Suprapubic skin (tissue), 3 donors: Measurements from ENCODE around the gene TGM6.

Experiments used
- CTCF ChIP-seq, 2 donors: fragments of 200-600 bp in 1 of 2; fragments of 450-650 bp in 1 of 2; sonication (generic) in 1 of 2; IDR thresholded peaks; one replicate each; pipeline ENCODE4 v1.5.1; 2016 to 2019; ENCODE audit warnings: antibody characterized with exemption in 2 of 2, mild to moderate bottlenecking in 1 of 2, moderate library complexity in 1 of 2
- EP300 ChIP-seq: sonication (generic); formaldehyde crosslinking; IDR thresholded peaks from one replicate; pipeline ENCODE4 v1.6.1; 2017; ENCODE audit warnings: antibody characterized with exemption
- POLR2A ChIP-seq, 2 donors: fragments of 450-650 bp; IDR thresholded peaks; one replicate each; pipeline ENCODE4 v1.6.1; 2017; ENCODE audit warnings: antibody characterized with exemption in 2 of 2, mild to moderate bottlenecking in 2 of 2, moderate library complexity in 2 of 2

GRCh38 chr20:2446845-2447244, 66.1 kb downstream of the TGM6 start:
- TF ChIP-seq EP300 (no peak), CTCF (IDR thresholded peaks at IDR 0.05) (no peak), POLR2A (IDR thresholded peaks at IDR 0.05) (no peak)
